Fibroblast of skin of abdomen (primary cell): Measurements from ENCODE around the gene SLC43A3.
A peak's percentile ranks its signal among the peaks of the same experiment; 100 is the strongest.
"Not testable (repeated sequence)": the region's sequence is repeated elsewhere in the genome, so short reads cannot be mapped to it uniquely, and the experiment has no call there.

ENCODE experiments used
- DNase-seq: peaks from one replicate; pipeline ENCODE4 v3.0.0-alpha.2; 2013

SLC43A3 gene

DNA sequence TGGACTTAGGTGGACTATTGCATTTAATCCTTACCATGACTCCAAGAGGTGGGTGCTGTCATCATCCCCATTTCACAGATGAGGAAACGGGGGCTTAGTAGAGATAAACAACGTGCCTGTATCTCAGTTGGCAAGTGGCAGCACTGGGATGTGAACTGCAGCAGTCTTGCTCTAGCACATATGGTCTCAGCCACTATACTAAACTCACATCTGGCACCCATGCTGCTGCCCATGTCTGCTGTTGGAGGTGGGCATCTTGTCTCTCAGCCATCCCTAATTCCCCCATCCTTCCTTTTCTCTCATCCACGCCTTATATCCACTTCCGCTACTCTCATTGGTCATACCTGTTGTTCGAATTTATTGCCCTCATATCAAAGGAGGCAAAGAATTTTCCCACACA is 49.8 kb downstream of the SLC43A3 start:
- no peak for DNase-seq

DNA sequence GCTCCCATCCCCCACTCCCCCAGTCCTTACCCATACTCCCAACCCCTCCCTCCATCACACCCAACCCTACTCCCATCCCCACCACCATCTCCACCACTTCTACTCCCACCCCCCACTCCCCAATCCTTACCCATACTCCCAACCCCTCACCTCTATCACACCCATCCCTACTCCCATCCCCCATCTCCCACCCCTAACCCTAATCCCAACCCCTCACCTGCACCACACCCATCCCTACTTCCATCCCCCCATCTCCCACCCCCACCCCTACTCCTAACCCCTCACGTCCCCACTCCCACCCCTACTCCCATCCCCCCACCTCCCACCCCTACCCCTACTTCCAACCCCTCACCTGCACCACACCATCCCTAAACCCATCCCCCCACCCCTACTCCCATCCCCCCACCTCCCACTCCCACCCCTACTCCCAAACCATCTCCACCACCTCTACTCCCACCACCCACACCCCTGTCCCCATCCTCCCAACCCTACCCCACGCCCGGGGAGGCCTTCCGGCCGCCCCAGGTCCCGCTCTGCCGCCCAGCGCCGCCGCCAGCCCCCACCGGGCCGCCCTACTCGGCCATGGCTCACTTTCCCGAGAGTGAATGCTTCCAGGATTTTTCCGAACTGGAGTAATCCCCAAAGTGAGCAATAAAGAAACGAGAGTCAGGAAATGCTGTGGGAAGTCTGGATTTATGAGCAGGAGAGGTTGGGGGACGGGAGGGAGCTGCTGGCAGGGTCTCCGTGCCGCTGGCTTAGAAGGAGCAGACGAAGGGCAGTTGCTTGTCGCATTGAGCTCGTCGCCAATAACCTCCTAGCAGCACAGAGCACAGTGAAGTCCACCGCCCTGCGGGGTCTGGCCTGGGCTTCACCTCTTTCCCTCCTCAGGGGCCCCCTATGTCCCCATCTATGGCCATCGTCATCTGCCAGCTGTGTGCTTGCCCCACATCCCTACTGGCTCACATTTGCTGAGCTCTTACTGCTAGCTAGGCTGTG is 50.5 kb downstream of the SLC43A3 start:
- no peak for DNase-seq

DNA sequence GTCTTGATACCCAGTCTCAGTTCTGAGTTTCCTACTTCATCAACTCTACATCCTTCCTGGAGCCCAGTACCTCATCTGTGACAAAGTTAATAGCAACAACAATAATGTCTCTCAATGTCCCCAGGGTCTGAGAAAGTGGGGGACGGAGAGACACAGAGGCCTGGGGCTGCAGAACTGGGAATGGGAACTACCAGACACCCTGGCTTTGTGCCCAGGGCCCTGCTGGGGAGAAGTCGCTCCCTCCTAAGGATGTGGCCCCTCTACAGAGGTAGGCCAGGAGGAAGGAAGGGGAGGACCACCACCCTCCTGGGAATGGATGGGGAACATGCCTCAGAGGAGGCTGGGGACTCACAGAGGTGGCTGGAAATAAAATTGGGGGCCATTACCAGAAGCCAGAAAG is 51.4 kb downstream of the SLC43A3 start:
- no peak for DNase-seq

DNA sequence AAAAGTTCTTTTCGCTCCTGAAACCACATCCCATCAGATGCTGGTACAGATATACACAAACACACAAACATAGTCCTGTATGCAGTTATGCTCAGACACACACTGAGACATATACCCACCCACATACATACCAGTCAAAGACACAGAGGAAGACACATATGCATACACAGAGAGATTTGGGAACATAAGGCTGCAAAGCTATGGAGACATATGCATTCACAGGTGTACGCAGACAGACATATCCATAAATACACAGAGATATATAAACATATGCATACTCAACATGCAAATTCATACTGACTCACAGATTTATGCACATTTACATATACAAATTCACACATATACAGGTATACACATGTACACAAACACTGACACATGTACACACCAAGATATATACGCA is 52.0 kb downstream of the SLC43A3 start:
- no peak for DNase-seq

DNA sequence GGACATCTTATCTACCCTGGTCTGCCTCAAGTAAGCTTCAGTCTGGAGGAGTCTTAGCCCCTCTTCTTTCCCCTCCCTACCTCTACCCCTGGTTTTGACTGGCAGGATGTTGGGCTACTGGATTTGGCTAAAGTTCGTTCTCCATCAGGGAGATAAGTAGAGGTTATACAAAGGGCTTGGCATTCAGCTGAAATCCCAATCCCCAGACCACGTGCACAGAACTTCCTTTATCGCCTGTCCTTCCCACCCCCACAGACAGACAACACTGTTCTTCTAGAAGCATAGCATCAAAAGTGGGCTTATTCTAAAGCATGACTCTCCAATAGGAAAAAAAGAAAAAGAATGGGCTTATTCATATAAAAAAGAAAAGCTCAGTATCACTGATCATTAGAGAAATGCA is 53.8 kb downstream of the SLC43A3 start:
- no peak for DNase-seq

DNA sequence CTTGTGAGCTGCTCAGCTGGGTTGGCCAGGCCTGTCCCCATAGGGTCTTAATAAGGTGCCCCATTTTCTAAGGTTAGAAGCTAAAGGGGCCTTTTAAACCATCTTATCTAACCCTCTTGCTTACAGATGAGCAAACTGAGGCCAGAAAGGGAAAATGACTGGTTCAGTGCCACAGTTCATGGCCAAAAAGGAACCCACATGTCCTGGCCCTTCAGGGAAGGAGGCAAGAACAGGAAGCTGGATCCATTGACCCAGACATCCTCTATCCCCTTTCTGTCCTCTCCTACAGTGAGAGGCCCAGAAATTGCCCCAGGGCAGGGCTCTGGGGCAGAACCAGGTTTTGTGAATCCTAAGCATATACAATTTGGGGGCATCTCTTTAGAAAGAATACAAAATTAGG is 56.0 kb downstream of the SLC43A3 start:
- DNase-seq: no peak

DNA sequence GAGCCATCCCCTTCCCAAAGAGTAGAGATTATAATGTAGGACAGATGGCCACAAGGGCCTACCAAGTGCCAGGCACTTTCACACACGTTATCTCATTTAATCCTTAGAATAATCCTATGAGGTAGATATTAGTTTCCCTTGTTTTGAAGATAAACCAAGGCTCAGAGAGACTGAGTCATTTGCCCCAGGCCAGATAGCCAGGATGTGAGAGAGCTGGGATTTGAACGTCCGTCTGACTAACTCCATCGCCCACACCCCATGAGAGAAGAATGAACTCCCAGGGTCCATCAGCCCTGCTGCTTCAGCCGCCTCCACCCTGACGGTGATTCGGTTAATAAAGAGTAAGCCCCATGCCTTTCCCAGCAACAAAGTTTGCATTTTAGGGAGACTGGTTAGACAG is 56.7 kb downstream of the SLC43A3 start:
- DNase-seq: no peak

DNA sequence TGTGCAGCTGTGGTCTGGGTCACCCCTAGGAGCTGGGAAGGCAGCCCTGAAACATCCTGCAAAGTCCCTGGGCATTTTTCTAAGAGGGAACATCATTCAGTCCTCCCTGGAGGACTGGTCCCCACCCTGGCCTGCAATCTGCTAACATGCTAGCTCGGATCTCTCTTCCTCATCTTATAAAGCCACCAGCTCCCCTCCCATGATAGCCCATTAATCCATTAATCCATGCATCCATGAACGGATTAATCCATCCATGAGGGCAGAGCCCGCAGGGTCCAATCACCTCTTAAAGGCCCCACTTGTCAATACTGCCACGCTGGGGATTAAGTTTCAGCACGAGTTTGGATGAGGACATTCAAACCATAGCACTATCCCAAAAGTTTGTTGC is 58.1 kb downstream of the SLC43A3 start:
- DNase-seq: no peak

DNA sequence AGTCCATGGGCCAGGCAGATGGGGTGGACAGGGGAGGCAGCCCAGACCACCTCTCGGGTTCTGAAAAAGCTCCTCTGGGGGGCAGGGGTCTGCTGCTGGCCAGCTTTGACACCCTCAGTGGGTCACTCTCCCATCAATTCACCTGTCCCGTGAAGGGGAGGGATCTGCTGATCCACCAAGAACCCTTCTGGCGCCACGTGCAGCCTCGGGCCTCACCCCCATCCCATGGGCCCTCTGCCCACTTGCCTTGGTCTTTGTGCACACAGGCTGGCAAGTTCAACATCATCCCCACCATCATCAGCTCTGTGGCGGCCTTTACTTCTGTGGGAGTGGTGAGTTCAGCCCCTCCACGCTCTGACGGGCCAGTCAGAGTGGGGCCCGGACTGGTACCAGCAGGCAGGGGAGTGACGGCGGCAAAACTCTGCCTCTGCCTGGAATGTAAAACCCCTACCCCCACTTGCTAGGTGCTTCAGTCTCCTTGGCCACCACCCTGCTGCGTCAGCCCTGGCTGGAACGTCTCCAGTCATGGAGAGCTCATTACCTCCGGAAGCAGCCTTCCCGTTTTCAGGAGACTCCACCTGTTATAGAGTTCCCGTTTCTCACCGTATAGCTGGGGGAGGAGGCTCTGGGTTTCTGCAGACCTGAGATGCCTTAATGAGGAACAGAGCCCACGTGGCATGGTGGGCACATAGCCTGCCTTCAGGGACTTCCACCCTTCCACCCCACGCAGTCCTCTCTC is 58.6 kb downstream of the SLC43A3 start:
- DNase-seq: no peak

DNA sequence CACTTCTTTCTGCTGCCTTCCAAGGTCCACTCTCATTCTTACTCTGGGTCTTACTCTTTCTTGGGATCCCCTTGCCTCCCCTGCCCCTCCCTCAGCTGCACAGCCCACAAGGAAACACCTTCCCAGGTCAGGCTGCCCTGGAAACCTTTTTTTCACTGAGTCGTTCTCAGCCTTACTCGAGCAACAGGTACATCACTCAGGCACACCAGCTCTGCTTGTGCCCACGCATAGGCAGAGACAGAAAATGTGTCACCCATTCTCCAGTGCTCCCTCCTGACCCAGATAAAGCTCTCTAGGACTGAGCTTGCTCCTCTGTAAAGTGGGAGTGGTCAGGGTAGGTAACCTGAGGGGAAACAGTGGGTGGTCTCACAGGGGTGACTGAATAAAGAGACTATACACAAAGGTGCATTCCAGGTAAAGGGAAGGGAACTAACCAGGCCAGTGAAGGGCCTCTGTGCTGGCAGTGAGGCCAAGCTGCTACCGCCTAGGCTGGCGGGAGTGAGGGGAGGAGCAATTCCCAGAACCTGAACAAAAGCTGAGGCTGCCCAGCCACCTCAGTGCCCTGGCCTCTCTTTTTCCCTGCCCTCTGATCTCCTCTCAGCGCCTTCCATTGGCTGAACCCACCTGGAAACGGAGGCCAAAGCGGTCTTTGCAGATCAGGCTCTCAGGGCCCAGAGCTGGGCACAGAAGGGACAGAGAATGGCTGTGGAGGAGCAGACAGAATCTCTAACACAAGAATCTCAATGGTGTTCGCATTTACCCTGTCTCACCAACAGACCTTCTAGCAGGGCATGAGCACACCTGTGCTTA is 61.9 kb downstream of the SLC43A3 start:
- DNase-seq: no peak

DNA sequence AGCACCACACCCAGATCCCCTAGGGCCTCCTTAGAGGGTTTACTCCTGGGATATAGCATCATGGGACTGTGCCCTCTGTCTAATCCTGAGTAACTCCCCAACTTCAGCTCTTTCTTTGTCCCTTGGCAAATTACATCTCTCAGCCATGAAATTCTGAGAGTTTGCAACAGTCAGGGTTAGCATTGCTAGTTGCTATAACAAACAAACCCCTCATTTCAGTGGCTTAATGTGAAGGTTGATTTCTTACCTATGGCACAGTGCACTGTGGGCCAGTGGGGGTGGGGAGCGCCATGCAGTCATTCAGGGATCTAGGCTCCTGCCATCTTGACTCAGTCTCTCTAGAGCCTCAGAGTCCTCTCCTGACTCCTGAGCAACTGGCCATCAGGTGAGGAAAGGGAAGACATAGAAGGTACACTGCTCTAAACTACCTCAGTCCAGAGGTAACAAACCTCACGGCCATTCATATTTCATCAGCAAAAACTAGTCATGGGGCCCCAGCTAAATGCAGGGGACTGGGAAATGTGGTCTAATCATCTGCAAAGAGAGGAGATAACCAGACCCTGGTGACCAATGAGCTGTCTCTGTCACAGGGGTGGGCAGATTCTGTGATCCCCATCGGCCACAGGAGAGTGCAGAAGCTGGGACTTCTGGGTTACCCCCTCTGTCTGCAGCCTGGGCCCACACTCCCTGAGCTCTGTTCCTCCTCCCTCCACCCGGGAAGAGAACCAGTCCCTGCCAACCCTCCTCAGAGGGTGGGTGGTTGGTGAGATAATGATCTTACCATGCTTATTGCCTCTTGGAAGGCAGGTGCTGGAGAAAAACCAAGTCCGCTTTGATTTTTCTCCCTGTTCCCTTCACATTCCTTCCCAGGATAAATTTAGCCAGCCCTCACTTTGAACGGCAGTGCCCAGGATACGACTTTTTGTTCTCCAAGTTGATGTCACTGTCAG is 63.5 kb downstream of the SLC43A3 start:
- no peak for DNase-seq

DNA sequence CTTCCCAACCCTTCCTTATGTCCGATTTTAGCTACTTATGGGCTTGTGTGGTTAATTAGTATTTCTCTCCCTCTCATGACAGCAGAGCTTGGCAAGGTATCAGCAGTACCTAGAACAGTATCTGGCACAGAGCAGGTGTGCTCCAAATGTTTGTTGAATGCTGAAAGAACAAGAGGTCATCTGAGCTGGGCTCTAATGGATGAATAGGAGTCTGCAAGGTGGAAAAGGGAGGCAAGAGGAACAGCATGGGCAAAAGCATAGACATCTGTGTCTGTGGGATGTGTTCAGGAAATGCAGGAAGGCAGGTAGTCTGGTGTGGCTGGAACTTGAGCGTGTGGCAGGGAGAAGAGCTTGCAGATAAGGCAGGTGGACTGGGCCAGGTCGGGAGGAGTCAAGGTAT is 65.0 kb downstream of the SLC43A3 start:
- no peak for DNase-seq

DNA sequence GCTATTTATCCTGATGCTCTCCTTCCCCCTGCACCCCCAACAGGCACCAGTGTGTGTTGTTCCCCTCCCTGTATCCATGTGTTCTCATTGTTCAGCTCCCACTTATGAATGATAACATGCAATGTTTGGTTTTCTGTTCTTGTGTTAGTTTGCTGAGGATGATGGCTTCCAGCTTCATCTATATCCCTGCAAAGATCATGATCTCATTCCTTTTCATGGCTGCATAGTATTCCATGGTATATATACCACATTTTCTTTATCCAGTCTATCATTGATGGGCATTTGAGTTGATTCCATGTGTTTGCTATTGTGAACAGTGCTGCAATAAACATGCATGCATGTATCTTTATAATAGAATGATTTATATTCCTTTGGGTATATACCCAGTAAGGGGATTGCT is 65.5 kb downstream of the SLC43A3 start:
- not testable (repeated sequence) for DNase-seq

DNA sequence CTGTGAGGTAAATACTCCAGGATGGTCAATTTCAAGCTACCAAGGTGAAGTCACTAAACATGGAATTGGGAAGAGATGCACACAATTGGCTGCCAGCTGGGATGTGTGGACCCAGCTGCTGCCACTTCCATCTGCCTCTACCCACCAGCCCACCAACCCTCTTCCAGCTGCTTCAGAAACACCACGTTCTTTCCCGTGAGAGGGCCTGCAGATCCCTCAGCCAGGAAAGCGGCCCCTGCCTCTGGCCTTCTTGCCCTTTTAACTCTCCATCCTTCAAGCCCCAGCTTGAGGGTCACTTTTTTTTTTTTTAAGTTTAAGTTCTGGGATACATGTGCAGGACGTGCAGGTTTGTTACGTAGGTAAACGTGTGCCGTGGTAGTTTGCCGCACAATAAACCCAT is 65.9 kb downstream of the SLC43A3 start:
- no peak for DNase-seq

DNA sequence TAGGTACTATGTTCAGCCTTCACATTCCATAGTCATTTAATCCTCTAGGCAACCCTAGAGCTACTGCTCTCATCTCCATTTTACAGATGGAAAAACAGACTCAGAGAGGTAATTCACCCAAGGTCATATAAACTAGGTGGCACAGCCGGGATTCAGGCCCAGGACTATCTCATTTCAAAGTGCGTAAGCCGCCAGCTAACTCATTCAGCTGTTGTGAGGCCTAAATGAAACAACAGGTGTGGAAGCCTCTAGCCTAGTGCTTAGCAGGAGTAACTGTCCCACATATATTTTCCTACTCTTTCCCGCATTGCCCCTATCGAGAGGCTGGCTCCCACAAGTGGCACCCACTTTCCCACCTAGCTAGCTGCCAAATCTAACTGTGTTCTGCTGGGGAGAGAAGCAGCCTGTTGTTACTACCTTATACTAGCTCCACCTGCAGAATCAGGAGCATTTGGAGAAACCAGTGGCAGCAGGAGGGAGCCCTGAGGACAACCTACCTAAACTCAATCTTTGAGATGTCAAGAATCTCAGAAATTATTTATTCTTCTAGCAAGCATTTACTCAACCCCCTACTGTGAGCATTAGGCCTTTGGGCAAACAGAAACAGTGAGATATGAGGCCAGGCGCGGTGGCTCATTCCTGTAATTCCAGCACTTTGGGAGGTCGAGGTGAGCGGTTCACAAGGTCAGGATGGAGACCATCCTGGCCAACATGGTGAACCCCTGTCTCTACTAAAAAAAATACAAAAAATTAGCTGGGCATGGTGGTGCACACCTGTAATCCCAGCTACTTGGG is 66.8 kb downstream of the SLC43A3 start:
- no peak for DNase-seq

DNA sequence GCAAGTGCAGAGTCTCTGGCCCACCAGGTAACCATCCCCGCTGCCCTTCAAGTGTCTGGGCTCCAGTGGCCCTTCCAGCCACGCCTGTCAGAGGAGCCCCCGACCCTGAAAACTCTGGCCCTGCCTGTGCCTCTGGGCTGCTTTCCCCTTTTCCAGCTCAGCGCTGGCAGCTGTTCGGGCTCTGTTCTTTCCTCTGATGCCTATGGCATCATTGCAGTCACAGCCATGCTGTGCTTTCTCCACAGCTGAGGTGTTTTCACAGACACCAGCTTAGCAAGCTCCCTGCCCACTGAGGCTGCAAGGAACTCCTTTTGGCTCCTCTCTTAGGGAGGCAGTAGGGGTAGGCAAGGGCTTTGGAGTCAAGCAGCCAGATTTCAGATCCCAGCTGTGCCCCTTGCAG is 67.5 kb downstream of the SLC43A3 start:
- no peak for DNase-seq

DNA sequence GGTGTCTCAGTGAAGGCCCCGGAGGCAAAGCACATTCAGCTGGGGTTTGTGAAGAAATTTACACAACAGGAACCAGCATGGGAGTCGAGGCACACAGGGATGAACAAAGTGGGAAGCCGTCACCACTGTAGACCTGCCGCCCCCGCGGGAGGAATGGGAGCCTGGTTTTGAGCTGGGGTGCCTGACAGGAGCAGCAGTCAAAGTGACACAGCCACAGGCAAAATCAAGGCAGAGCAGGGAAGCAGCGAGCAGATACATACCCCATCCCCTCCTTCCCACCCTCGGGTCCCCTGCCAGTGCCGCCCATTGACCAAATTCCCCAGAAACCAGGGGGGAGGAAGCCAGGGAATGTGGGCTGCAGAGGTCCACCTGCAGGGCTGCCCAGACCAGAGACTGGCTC is 67.9 kb downstream of the SLC43A3 start:
- DNase-seq: no peak

DNA sequence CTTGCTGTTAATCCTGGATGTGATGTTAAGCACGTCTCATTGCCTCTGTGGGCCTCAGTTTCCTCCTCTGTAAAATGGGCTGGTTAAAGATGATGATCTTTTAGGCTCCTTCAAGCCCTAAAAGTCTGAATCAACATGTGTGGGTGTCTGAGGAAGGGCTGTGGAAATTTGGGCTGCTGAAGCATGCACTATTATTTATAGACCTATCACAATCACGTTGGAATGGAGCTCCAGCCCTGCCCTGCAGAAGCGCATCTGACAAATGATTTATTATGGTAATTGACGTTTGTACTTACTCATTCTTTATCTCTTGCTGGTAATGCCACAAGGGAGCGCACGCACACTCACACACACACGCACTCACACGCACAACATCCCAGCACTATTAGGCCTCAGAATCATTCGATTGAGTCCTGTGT is 68.4 kb downstream of the SLC43A3 start:
- DNase-seq: peak; percentile 21

DNA sequence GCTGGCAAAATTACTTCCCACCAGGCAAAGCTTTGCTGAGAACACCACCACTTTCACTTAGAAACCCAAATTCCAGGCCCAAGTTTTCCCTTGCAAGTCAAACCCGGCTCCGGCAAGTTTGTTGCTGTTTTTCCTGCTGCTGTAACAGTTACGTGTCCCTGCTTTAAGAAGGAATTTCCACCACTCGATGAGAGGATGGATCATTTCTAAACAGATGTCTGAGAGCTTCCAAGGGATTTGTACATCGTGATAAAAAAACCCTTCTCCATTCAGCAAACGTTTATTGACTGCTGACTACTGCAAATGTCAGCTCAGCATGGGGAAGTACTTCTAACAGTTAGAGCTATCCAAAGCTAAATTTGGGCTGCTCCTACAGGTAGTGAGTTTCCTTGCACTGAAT is 69.1 kb downstream of the SLC43A3 start:
- peak; percentile 19 for DNase-seq

DNA sequence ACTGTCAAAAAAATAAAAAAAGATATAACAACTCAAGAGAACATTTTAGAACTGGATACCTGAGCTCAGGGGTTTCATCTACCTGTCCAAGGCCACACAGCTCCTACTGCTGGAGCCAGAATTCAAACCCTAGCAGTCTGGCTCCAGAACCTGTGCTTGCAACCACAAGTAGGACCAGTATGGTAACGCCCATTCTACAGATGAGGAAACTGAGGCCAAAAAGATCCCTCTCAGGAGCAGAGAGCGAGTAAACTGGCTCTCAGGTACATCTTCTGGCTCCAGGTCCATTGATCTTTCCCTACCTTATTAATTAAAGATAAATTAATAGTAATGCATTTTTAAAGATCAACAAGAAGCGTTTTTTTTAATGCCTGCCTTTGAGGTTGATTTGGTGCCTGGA is 69.6 kb downstream of the SLC43A3 start:
- no peak for DNase-seq
